Coronary artery (tissue), 2 donors: Measurements from ENCODE around the gene SLC38A10.

ENCODE experiments used
- DNase-seq: peaks from one replicate; pipeline ENCODE4 v3.0.0-alpha.2; 2017; ENCODE audit warnings: low spot score
- H3K27ac ChIP-seq, 2 donors: fragments of 200-600 bp; sonication (generic); one replicate each; pipeline ENCODE4 v1.5.1; 2016 to 2019
- H3K4me3 ChIP-seq: fragments of 200-600 bp; sonication (generic); 2 replicates; pipeline ENCODE4 v1.5.1; 2016; ENCODE audit warnings: mild to moderate bottlenecking, moderate library complexity
- CTCF ChIP-seq: fragments of 200-600 bp; sonication (generic); IDR thresholded peaks from one replicate; pipeline ENCODE4 v1.5.1; 2019; ENCODE audit warnings: antibody characterized with exemption

The SLC38A10 gene

GRCh38 chr17:81234940-81235821 is 59.9 kb downstream of the SLC38A10 start:
- DNase-seq, result no peak
- H3K4me3 ChIP-seq, result no peak overlapping the region
- no peak for TF ChIP-seq CTCF
- H3K27ac ChIP-seq, result no peak overlapping the region

GRCh38 chr17:81234506-81234855 is 60.6 kb downstream of the SLC38A10 start:
- DNase-seq, result no peak
- H3K4me3 ChIP-seq, result no peak overlapping the region
- TF ChIP-seq CTCF, result no peak
- no peak overlapping the region for H3K27ac ChIP-seq

- Histone ChIP-seq H3K4me3 (no peak overlapping the region), H3K27ac (no peak overlapping the region)
- TF ChIP-seq CTCF, result no peak
- no peak for DNase-seq
These were observed 61.1 kb downstream of the SLC38A10 start for GRCh38 chr17:81233811-81234505.

GRCh38 chr17:81233316-81233715 is 61.8 kb downstream of the SLC38A10 start:
- DNase-seq, result no peak
- Histone ChIP-seq H3K4me3 (no peak overlapping the region), H3K27ac (no peak overlapping the region)
- no peak for TF ChIP-seq CTCF

GRCh38 chr17:81232616-81233241 is 62.4 kb downstream of the SLC38A10 start:
- Histone ChIP-seq H3K27ac (no peak overlapping the region), H3K4me3 (no peak overlapping the region)
- no peak for DNase-seq
- no peak for TF ChIP-seq CTCF

- Histone ChIP-seq H3K4me3 (no peak overlapping the region), H3K27ac (no peak overlapping the region)
- DNase-seq, result no peak
- no peak for TF ChIP-seq CTCF
These were observed 63.1 kb downstream of the SLC38A10 start for GRCh38 chr17:81231766-81232581.
